SK-N-SH (cell line): ENCODE results near the gene EIF2AK2. TPM values are rescaled to one million over a fixed set of nuclear protein-coding genes. Genes with fewer than 3 reads are reported as not detected.
A peak's percentile ranks its signal among the peaks of the same experiment; 100 is the strongest.

Experiments
- CTCF ChIA-PET: fragments of 300-600, 350-600 bp; formaldehyde crosslinking; extraction: SDS; loops from one replicate; lab custom pipeline; 2021; lab: Yijun Ruan, JAX
- POLR2A ChIA-PET: fragments of 350-600 bp; sonication (Branson Sonifier 250); formaldehyde crosslinking; extraction: SDS; loops from one replicate; lab custom pipeline; 2020; ENCODE audit warnings: antibody characterized with exemption, inconsistent platforms; lab: Yijun Ruan, JAX
- DNase-seq: peaks from one replicate; pipeline ENCODE4 v3.0.0; 2012
- H2AFZ ChIP-seq: fragments of 200-600 bp; sonication (generic); 2 replicates; pipeline ENCODE4 v1.8.1; 2016; ENCODE audit warnings: antibody characterized with exemption, mild to moderate bottlenecking, low read depth
- H3F3A ChIP-seq: fragments of 200-600 bp; sonication (generic); replicated peaks from 2 replicates; pipeline ENCODE3; 2016; ENCODE audit warnings: antibody characterized with exemption, mild to moderate bottlenecking; ENCODE audit not compliant: insufficient read depth
- H3K27ac ChIP-seq, 2 experiments: fragments of 200-500 bp in 1 of 2; fragments of 200-600 bp in 1 of 2; sonication (Bioruptor generic) in 1 of 2; sonication (generic), shearing (Covaris generic) in 1 of 2; 2 replicates each; pipeline versions ENCODE4 v1.5.1 to v1.6.1; 2014 to 2016; ENCODE audit warnings: low read depth in 2 of 2, inconsistent platforms in 1 of 2, low read length in 1 of 2, mild to moderate bottlenecking in 1 of 2, mixed read lengths in 1 of 2
- H3K27me3 ChIP-seq: fragments of 200-600 bp; sonication (generic), shearing (Covaris generic); 2 replicates; pipeline ENCODE4 v1.6.1; 2016; ENCODE audit warnings: mixed run types; ENCODE audit not compliant: insufficient read depth
- H3K36me3 ChIP-seq, 2 experiments: fragments of 200-500 bp in 1 of 2; fragments of 200-600 bp in 1 of 2; sonication (Bioruptor generic) in 1 of 2; sonication (generic) in 1 of 2; replicated peaks in 1 of 2; 2 replicates each; pipeline versions ENCODE3 to v1.5.1; 2014 to 2016; ENCODE audit warnings: low read length in 1 of 2, mild to moderate bottlenecking in 1 of 2; ENCODE audit not compliant: insufficient read depth in 2 of 2, control insufficient read depth in 1 of 2
- H3K4me1 ChIP-seq, 2 experiments: fragments of 200-500 bp in 1 of 2; fragments of 200-600 bp in 1 of 2; sonication (Bioruptor generic) in 1 of 2; sonication (generic), shearing (Covaris generic) in 1 of 2; 2 replicates each; pipeline versions ENCODE4 v1.5.1 to v1.6.1; 2014 to 2016; ENCODE audit warnings: low read depth in 1 of 2, low read length in 1 of 2, mixed run types in 1 of 2; ENCODE audit not compliant: insufficient read depth in 2 of 2, control insufficient read depth in 1 of 2
- H3K4me2 ChIP-seq: fragments of 200-600 bp; sonication (generic), shearing (Covaris generic); 2 replicates; pipeline ENCODE4 v1.6.1; 2017; ENCODE audit warnings: mixed run types
- H3K4me3 ChIP-seq, 2 experiments: fragments of 200-500 bp in 1 of 2; fragments of 200-600 bp in 1 of 2; sonication (Bioruptor generic) in 1 of 2; sonication (generic), shearing (Covaris generic) in 1 of 2; 2 replicates each; pipeline versions ENCODE4 v1.5.1 to v1.8.1; 2014 to 2016; ENCODE audit warnings: low read depth in 2 of 2, inconsistent platforms in 1 of 2, low read length in 1 of 2, mild to moderate bottlenecking in 1 of 2, mixed read lengths in 1 of 2, moderate library complexity in 1 of 2
- H3K79me2 ChIP-seq: fragments of 200-600 bp; sonication (generic); 2 replicates; pipeline ENCODE4 v1.8.1; 2017; ENCODE audit warnings: mild to moderate bottlenecking; ENCODE audit not compliant: insufficient read depth
- H3K9ac ChIP-seq: fragments of 200-600 bp; sonication (generic); 2 replicates; pipeline ENCODE4 v1.6.1; 2017; ENCODE audit warnings: mixed run types
- H3K9me2 ChIP-seq: fragments of 200-600 bp; sonication (generic); 2 replicates; pipeline ENCODE4 v1.6.1; 2017; ENCODE audit warnings: mixed run types
- H3K9me3 ChIP-seq: fragments of 200-600 bp; sonication (generic); 2 replicates; pipeline ENCODE4 v1.6.1; 2017; ENCODE audit warnings: mixed run types, mild to moderate bottlenecking, moderate library complexity
- H4K20me1 ChIP-seq: fragments of 200-600 bp; sonication (generic); 2 replicates; pipeline ENCODE4 v1.6.1; 2017; ENCODE audit warnings: mild to moderate bottlenecking, mixed run types; ENCODE audit not compliant: insufficient read depth
- CHD2 ChIP-seq: fragments of 150-350 bp; IDR thresholded peaks from 2 replicates; pipeline ENCODE4 v1.6.1; 2018; ENCODE audit warnings: low read length; ENCODE audit not compliant: partially characterized antibody
- ELF1 ChIP-seq: IDR thresholded peaks from 2 replicates; pipeline ENCODE4 v1.4.0; 2012
- EP300 ChIP-seq, 2 experiments: IDR thresholded peaks; 2 replicates each; pipeline versions ENCODE4 v1.4.0 to v1.6.1; 2012; ENCODE audit warnings: borderline replicate concordance in 1 of 2, low read depth in 1 of 2, low read length in 1 of 2
- EZH2phosphoT487 ChIP-seq: fragments of 200-600 bp; sonication (generic); IDR thresholded peaks from 2 replicates; pipeline ENCODE4 v1.6.1; 2017; ENCODE audit warnings: low read depth, mixed run types, mild to moderate bottlenecking, antibody characterized with exemption, moderate library complexity, borderline replicate concordance
- FOSL2 ChIP-seq: IDR thresholded peaks from 2 replicates; pipeline ENCODE4 v1.4.0; 2012; ENCODE audit warnings: low read depth, mild to moderate bottlenecking, moderate library complexity, borderline replicate concordance
- FOXJ3 ChIP-seq: sonication (generic); formaldehyde crosslinking; IDR thresholded peaks from 2 replicates; pipeline ENCODE4 v1.5.1; 2020; ENCODE audit warnings: mild to moderate bottlenecking, missing genetic modification reagents
- FOXM1 ChIP-seq: IDR thresholded peaks from 2 replicates; pipeline ENCODE4 v1.4.0; 2012; ENCODE audit warnings: low read depth, mild to moderate bottlenecking
- JUND ChIP-seq: IDR thresholded peaks from 2 replicates; pipeline ENCODE4 v1.4.0; 2012
- MEF2A ChIP-seq: IDR thresholded peaks from 2 replicates; pipeline ENCODE4 v1.4.0; 2012; ENCODE audit warnings: low read depth, borderline replicate concordance
- NFIC ChIP-seq: IDR thresholded peaks from 2 replicates; pipeline ENCODE4 v1.4.0; 2012; ENCODE audit warnings: borderline replicate concordance
- POLR2AphosphoS5 ChIP-seq: IDR thresholded peaks from 2 replicates; pipeline ENCODE4 v1.6.1; 2012; ENCODE audit warnings: low read depth, low read length
- RCOR1 ChIP-seq: fragments of 150-350 bp; IDR thresholded peaks from 2 replicates; pipeline ENCODE4 v1.6.1; 2017; ENCODE audit warnings: antibody characterized with exemption, low read length
- RFX5 ChIP-seq: IDR thresholded peaks from 2 replicates; pipeline ENCODE4 v1.6.1; 2012; ENCODE audit warnings: mild to moderate bottlenecking, improper control_type of control experiment, low read length
- SIN3A ChIP-seq: IDR thresholded peaks from 2 replicates; pipeline ENCODE4 v1.6.1; 2012; ENCODE audit warnings: low read depth, mild to moderate bottlenecking, low read length, moderate library complexity, borderline replicate concordance
- SMC3 ChIP-seq: IDR thresholded peaks from 2 replicates; pipeline ENCODE4 v1.6.1; 2012; ENCODE audit warnings: low read depth, low read length, improper control_type of control experiment
- TAF1 ChIP-seq: IDR thresholded peaks from 2 replicates; pipeline ENCODE4 v1.6.1; 2012; ENCODE audit warnings: low read depth, mild to moderate bottlenecking, low read length, moderate library complexity, borderline replicate concordance
- YY1 ChIP-seq: IDR thresholded peaks from 2 replicates; pipeline ENCODE4 v1.4.0; 2012; ENCODE audit warnings: low read depth, mild to moderate bottlenecking
- WGBS: methylation state at CpG from one replicate; pipeline ENCODE4 v1.1.6; 2017; ENCODE audit warnings: low lambda C conversion rate; 5-methylcytosine and 5-hydroxymethylcytosine counted together
- polyA plus RNA-seq, 3 experiments: library from polyadenylated mRNA; depleted of rRNA; stranded (reverse); fragments of >200 nt; gene quantifications; 2 replicates each; pipeline ENCODE4 v1.2.3, GENCODE V29; 2012
- TF ChIP-seq, protein P1 (sequence below): IDR thresholded peaks from 2 replicates; pipeline ENCODE4 v1.4.0; 2012; ENCODE audit warnings: low read depth
- TF ChIP-seq, protein P2 (sequence below): IDR thresholded peaks from 2 replicates; pipeline ENCODE4 v1.6.1; 2012; ENCODE audit warnings: mild to moderate bottlenecking, low read depth, low read length, moderate library complexity
- TF ChIP-seq, protein P3 (sequence below): IDR thresholded peaks from 2 replicates; pipeline ENCODE4; 2012
- TF ChIP-seq, protein P4 (sequence below): fragments of 200-600 bp; sonication (generic); IDR thresholded peaks from 2 replicates; pipeline ENCODE4 v1.6.1; 2017; ENCODE audit warnings: antibody characterized with exemption, mild to moderate bottlenecking, moderate library complexity

Gene EIF2AK2
- polyA plus RNA-seq, 1 of the 3 experiments (the other 2 are of a cell fraction): 9.0 TPM

DNA sequence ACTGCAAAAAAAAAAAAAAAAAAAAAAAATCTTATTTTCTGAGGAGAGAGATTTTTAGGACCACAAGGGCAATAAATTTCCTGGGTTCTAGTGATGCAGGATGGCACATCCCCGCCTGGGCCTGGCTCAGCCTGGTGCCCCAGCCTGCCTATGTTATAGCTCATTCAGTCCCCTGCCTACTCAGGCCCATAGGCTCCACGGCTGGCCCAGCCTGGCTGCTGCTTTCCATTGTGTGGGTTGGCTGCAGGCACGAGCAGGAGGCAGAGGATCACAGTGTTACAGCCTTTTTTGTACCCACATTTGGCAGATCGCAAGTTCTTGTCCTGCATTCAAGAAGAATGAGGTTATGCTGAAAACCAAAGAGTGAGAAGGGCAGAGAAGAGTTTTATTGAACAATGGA is 34.5 kb upstream of the EIF2AK2 start:
- TF ChIP-seq ELF1 (no peak), SIN3A (no peak), RFX5 (no peak), JUND (no peak), MEF2A (no peak), FOSL2 (no peak), FOXM1 (no peak), SMC3 (no peak), EP300 (IDR thresholded peaks at IDR 0.05; ENCODE audit: borderline replicate concordance in 1 of 2, low read depth in 1 of 2, low read length in 1 of 2) (no peak), POLR2AphosphoS5 (no peak), RCOR1 (no peak)
- TF ChIP-seq, protein P1, sequence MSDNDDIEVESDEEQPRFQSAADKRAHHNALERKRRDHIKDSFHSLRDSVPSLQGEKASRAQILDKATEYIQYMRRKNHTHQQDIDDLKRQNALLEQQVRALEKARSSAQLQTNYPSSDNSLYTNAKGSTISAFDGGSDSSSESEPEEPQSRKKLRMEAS: no peak
- CTCF ChIA-PET: interaction anchor here (0.8 to 1.6 kb wide), 4 partner anchors 11 to 96 kb away, joined by 3 to 8 read pairs (median 3); no protein-coding TSS in a partner anchor
- Histone ChIP-seq H3K79me2 (no peaks in the 10 kb centered on the region), H2AFZ (no peak overlapping the region), H4K20me1 (no peaks in the 10 kb centered on the region), H3K27me3 (no peaks in the 10 kb centered on the region), H3K9ac (no peak overlapping the region), H3K9me2 (no peaks in the 10 kb centered on the region), H3K36me3 (no peaks in the 10 kb centered on the region), H3K4me1 (peaks cover 0 to 5% of the 10 kb centered on the region in 2 experiments; a peak in 2 of 4 replicates), H3K4me2 (no peak overlapping the region), H3K27ac (no peak overlapping the region), H3F3A (no peaks in the 10 kb centered on the region), H3K9me3 (no peaks in the 10 kb centered on the region), H3K4me3 (no peak overlapping the region)
- POLR2A ChIA-PET: no interaction called here
- WGBS: 82% methylated on average over 4 of the region's 4 CpGs
- DNase-seq: no peak

DNA sequence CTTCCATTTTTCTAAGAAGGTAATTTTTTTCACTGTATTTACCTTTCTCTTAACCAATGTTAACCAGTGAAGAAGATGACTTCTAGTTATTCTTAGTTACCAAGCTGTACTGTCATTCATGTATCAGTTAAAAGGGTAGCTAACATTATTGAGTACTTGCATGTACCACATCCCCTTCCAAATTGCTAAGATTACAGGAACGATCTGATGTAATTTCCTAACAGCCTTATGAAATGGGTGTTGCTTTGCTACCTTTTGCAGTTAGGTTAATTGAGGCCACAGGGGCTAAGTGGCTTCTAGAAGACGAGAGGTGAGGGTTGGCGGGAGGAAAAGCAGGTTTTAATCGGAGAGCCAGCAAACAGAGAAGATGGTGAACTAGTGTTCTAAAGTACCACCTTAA is 33.5 kb upstream of the EIF2AK2 start:
- Histone ChIP-seq H3K9me2 (no peaks in the 10 kb centered on the region), H3K9ac (no peak overlapping the region), H3K9me3 (no peaks in the 10 kb centered on the region)
- TF ChIP-seq YY1 (no peak), TAF1 (no peak), FOXJ3 (CRISPR knock-in tag) (no peak), SMC3 (no peak), RCOR1 (no peak), JUND (no peak), FOXM1 (no peak), CHD2 (no peak), NFIC (no peak), POLR2AphosphoS5 (no peak), MEF2A (no peak), EP300 (IDR thresholded peaks at IDR 0.05; ENCODE audit: borderline replicate concordance in 1 of 2, low read depth in 1 of 2, low read length in 1 of 2) (no peak), RFX5 (no peak), EZH2phosphoT487 (no peak)
- TF ChIP-seq, protein P2, sequence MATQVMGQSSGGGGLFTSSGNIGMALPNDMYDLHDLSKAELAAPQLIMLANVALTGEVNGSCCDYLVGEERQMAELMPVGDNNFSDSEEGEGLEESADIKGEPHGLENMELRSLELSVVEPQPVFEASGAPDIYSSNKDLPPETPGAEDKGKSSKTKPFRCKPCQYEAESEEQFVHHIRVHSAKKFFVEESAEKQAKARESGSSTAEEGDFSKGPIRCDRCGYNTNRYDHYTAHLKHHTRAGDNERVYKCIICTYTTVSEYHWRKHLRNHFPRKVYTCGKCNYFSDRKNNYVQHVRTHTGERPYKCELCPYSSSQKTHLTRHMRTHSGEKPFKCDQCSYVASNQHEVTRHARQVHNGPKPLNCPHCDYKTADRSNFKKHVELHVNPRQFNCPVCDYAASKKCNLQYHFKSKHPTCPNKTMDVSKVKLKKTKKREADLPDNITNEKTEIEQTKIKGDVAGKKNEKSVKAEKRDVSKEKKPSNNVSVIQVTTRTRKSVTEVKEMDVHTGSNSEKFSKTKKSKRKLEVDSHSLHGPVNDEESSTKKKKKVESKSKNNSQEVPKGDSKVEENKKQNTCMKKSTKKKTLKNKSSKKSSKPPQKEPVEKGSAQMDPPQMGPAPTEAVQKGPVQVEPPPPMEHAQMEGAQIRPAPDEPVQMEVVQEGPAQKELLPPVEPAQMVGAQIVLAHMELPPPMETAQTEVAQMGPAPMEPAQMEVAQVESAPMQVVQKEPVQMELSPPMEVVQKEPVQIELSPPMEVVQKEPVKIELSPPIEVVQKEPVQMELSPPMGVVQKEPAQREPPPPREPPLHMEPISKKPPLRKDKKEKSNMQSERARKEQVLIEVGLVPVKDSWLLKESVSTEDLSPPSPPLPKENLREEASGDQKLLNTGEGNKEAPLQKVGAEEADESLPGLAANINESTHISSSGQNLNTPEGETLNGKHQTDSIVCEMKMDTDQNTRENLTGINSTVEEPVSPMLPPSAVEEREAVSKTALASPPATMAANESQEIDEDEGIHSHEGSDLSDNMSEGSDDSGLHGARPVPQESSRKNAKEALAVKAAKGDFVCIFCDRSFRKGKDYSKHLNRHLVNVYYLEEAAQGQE: no peak
- TF ChIP-seq, protein P3, sequence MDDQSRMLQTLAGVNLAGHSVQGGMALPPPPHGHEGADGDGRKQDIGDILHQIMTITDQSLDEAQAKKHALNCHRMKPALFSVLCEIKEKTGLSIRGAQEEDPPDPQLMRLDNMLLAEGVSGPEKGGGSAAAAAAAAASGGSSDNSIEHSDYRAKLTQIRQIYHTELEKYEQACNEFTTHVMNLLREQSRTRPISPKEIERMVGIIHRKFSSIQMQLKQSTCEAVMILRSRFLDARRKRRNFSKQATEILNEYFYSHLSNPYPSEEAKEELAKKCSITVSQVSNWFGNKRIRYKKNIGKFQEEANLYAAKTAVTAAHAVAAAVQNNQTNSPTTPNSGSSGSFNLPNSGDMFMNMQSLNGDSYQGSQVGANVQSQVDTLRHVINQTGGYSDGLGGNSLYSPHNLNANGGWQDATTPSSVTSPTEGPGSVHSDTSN: no peak
- TF ChIP-seq, protein P4, sequence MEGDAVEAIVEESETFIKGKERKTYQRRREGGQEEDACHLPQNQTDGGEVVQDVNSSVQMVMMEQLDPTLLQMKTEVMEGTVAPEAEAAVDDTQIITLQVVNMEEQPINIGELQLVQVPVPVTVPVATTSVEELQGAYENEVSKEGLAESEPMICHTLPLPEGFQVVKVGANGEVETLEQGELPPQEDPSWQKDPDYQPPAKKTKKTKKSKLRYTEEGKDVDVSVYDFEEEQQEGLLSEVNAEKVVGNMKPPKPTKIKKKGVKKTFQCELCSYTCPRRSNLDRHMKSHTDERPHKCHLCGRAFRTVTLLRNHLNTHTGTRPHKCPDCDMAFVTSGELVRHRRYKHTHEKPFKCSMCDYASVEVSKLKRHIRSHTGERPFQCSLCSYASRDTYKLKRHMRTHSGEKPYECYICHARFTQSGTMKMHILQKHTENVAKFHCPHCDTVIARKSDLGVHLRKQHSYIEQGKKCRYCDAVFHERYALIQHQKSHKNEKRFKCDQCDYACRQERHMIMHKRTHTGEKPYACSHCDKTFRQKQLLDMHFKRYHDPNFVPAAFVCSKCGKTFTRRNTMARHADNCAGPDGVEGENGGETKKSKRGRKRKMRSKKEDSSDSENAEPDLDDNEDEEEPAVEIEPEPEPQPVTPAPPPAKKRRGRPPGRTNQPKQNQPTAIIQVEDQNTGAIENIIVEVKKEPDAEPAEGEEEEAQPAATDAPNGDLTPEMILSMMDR: no peak
- TF ChIP-seq, protein P1: no peak
- TF ChIP-seq, all 33 proteins: peak for 0
- no peaks in the 10 kb centered on the region for H3K36me3 ChIP-seq
- no peak overlapping the region for H3K4me2 ChIP-seq
- H3K79me2 ChIP-seq: no peaks in the 10 kb centered on the region
- no peak for DNase-seq
- H3K27ac ChIP-seq: peak overlapping the region in 1 of 2 experiments; percentile 38; a peak in 2 of 4 replicates
- H4K20me1 ChIP-seq: no peaks in the 10 kb centered on the region
- no peak overlapping the region for H3K4me3 ChIP-seq
- CTCF ChIA-PET: interaction anchor here (0.5 to 1.6 kb wide), 5 partner anchors 9 to 642 kb away, joined by 3 to 8 read pairs (median 3); no protein-coding TSS in a partner anchor
- 85% methylated on average over 4 of the region's 4 CpGs for WGBS
- H3K4me1 ChIP-seq: peaks cover 0 to 5% of the 10 kb centered on the region in 2 experiments; a peak in 1 of 4 replicates
- POLR2A ChIA-PET: no interaction called here
- no peaks in the 10 kb centered on the region for H3K27me3 ChIP-seq
- H3F3A ChIP-seq: no peaks in the 10 kb centered on the region
- H2AFZ ChIP-seq: peak overlapping the region; percentile 49
